ENCODE measurements around the gene MED29.

MED29 gene

GRCh38 chr19:39397360-39398296 is 6.5 kb downstream of the MED29 start:
- peak; percentile 88 to 94 for DNase-seq (ENCODE audit: low read depth in 2 of 2)

GRCh38 chr19:39398297-39398864 is 7.2 kb downstream of the MED29 start:
- no peak for DNase-seq (ENCODE audit: low read depth in 2 of 2)

- DNase-seq (ENCODE audit: low read depth in 2 of 2) = no peak
Observed at GRCh38 chr19:39399668-39400050, 8.5 kb downstream of the MED29 start.

- no peak for DNase-seq (ENCODE audit: low read depth in 2 of 2)
Observed at GRCh38 chr19:39400061-39400460, 8.9 kb downstream of the MED29 start.

- no peak for DNase-seq (ENCODE audit: low read depth in 2 of 2)
Observed at GRCh38 chr19:39401070-39401548, 9.9 kb downstream of the MED29 start.

GRCh38 chr19:39401549-39402345 is 10.6 kb downstream of the MED29 start:
- DNase-seq (ENCODE audit: low read depth in 2 of 2) = peak; percentile 63 to 81

- peak; percentile 75 to 80 for DNase-seq (ENCODE audit: low read depth in 2 of 2)
Observed at GRCh38 chr19:39402346-39403300, 11.4 kb downstream of the MED29 start.

- DNase-seq (ENCODE audit: low read depth in 2 of 2) = peak; percentile 95
Observed at GRCh38 chr19:39403331-39404312, 12.4 kb downstream of the MED29 start.

GRCh38 chr19:39405261-39405957 is 14.2 kb downstream of the MED29 start:
- no peak for DNase-seq (ENCODE audit: low read depth in 2 of 2)

- DNase-seq (ENCODE audit: low read depth in 2 of 2) = peak; percentile 73 to 84
Observed at GRCh38 chr19:39405958-39406655, 14.9 kb downstream of the MED29 start.

GRCh38 chr19:39406656-39407409 is 15.7 kb downstream of the MED29 start, which contains the start of gene ZFP36:
ZFP36 (plus strand) TSS chr19:39406847; CDS start chr19:39406905, 58 bp downstream.
- peak; percentile 74 to 82 for DNase-seq (ENCODE audit: low read depth in 2 of 2)

- DNase-seq (ENCODE audit: low read depth in 2 of 2) = no peak
Observed at GRCh38 chr19:39407410-39407659, 16.2 kb downstream of the MED29 start.

- DNase-seq (ENCODE audit: low read depth in 2 of 2) = peak in 1 of 2 donors; percentile 44
Observed at GRCh38 chr19:39407660-39408391, 16.6 kb downstream of the MED29 start.

GRCh38 chr19:39408392-39409207 is 17.4 kb downstream of the MED29 start:
- DNase-seq (ENCODE audit: low read depth in 2 of 2) = no peak

- peak in 1 of 2 donors; percentile 76 for DNase-seq (ENCODE audit: low read depth in 2 of 2)
Observed at GRCh38 chr19:39409208-39410016, 18.2 kb downstream of the MED29 start.
